Natural killer cell (primary cell): ENCODE data around the gene RSRC1. TPM values are rescaled to one million over a fixed set of nuclear protein-coding genes. Genes with fewer than 3 reads are reported as not detected.

Experiments
- ATAC-seq, 3 donors: fragments of 150-1000 bp in 2 of 3; fragments of 200-7000 bp in 1 of 3; cut with Tn5 transposase; 1 replicate in 1 of 3; 2 replicates in 2 of 3; pipeline ENCODE4 v1.10.0; 2021; ENCODE audit warnings: mild to moderate bottlenecking in 2 of 3, moderate library complexity in 2 of 3
- DNase-seq, 2 donors: peaks; one replicate each; pipeline versions ENCODE4 v3.0.0 to v3.0.0-alpha.2; 2013 to 2021; ENCODE audit warnings: mixed read lengths in 1 of 2
- H3K27ac ChIP-seq: one replicate; pipeline ENCODE4 v1.5.1; 2013; ENCODE audit warnings: mild to moderate bottlenecking, low read length
- H3K27me3 ChIP-seq: one replicate; pipeline ENCODE4 v1.6.1; 2013; ENCODE audit warnings: low read length; ENCODE audit not compliant: control insufficient read depth, insufficient read depth
- H3K36me3 ChIP-seq: one replicate; pipeline ENCODE4 v1.6.1; 2013; ENCODE audit warnings: low read length; ENCODE audit not compliant: control insufficient read depth, insufficient read depth
- H3K4me1 ChIP-seq: one replicate; pipeline ENCODE4 v1.6.1; 2013; ENCODE audit warnings: low read length; ENCODE audit not compliant: control insufficient read depth, insufficient read depth
- H3K4me3 ChIP-seq: one replicate; pipeline ENCODE4 v1.5.1; 2013; ENCODE audit warnings: low read length
- H3K9me3 ChIP-seq: one replicate; pipeline ENCODE4 v1.6.1; 2013; ENCODE audit warnings: low read length; ENCODE audit not compliant: control insufficient read depth, insufficient read depth
- H3K27ac Mint-ChIP-seq, 2 donors: one replicate each; pipeline ENCODE4 v1.8.0; 2022; ENCODE audit warnings: mild to moderate bottlenecking in 2 of 2, mixed read lengths in 2 of 2, moderate library complexity in 1 of 2
- H3K27me3 Mint-ChIP-seq, 2 donors: one replicate each; pipeline ENCODE4 v1.8.0; 2022; ENCODE audit warnings: low read depth in 2 of 2, mixed read lengths in 2 of 2
- H3K36me3 Mint-ChIP-seq: one replicate; pipeline ENCODE4 v1.8.0; 2022; ENCODE audit warnings: mixed read lengths
- H3K4me1 Mint-ChIP-seq, 2 donors: one replicate each; pipeline ENCODE4 v1.8.0; 2022; ENCODE audit warnings: mixed read lengths in 2 of 2
- H3K4me3 Mint-ChIP-seq: one replicate; pipeline ENCODE4 v1.8.0; 2022; ENCODE audit warnings: mild to moderate bottlenecking, moderate library complexity, mixed read lengths
- H3K9me3 Mint-ChIP-seq, 2 donors: one replicate each; pipeline ENCODE4 v1.8.0; 2022; ENCODE audit warnings: mixed read lengths in 2 of 2
- WGBS: methylation state at CpG from one replicate; pipeline ENCODE4 v1.1.7; 2013; ENCODE audit warnings: missing lambda C conversion rate; ENCODE audit not compliant: insufficient coverage; 5-methylcytosine and 5-hydroxymethylcytosine counted together
- intact Hi-C: fragments of 100-400 bp; cut with micrococcal nuclease; formaldehyde crosslinking; loops from one replicate; pipeline ENCODE4 v1.14.2; 2022
- total RNA-seq, 4 donors: library from RNA; stranded (reverse); fragments of 120-200 nt in 1 of 4; gene quantifications; one replicate each; pipeline versions ENCODE4 v1.2.3 to v1.2.4, GENCODE V29; 2013 to 2022
- TF ChIP-seq, protein P1 (sequence below): fragments of 200-600 bp; IDR thresholded peaks from one replicate; pipeline ENCODE4 v1.8.0; 2022; ENCODE audit warnings: antibody characterized with exemption

RSRC1 gene
- total RNA-seq, 3 donors from 2014 or later (not counting 1 experiment from before 2014, with no cell fraction given): 37.3 to 41.1 (median 37.6) TPM

DNA sequence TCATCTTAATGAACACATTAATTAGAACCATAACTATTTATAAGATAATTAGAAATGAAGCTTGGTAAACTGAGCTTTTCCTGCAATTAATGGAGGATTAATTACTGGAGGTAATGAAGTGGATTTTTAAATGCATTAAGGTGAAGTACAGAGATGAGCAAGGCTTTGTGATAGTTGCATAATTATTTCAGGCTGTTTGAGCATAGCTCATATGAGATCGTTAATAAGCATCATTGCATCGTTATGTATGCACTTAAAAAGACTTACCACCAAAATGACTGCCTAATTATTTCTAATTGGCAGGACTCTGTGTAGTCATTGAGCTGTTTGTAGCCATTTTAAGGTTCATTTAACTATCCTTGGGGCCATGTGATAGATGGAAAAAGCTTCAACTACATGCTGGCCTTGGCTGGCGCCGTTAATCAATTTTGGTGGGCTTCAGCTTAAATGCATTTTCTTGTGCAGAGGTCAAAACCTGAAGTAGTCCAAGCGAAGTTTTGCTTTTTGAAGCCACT is 55.3 kb downstream of the RSRC1 start:
- intact Hi-C loops: no loop called here
- Histone ChIP-seq H3K36me3 (no peaks in the 10 kb centered on the region), H3K27ac (no peak overlapping the region), H3K9me3 (no peaks in the 10 kb centered on the region), H3K4me1 (peaks cover 2% of the 10 kb centered on the region), H3K27me3 (no peaks in the 10 kb centered on the region), H3K4me3 (no peak overlapping the region)
- ATAC-seq (no peak), DNase-seq (no peak)
- 100% methylated on average over 3 of the region's 5 CpGs for WGBS
- no peaks in the 10 kb centered on the region for H3K9me3 Mint-ChIP-seq
- no peak overlapping the region for H3K27ac Mint-ChIP-seq
- no peaks in the 10 kb centered on the region for H3K36me3 Mint-ChIP-seq
- TF ChIP-seq, protein P1, sequence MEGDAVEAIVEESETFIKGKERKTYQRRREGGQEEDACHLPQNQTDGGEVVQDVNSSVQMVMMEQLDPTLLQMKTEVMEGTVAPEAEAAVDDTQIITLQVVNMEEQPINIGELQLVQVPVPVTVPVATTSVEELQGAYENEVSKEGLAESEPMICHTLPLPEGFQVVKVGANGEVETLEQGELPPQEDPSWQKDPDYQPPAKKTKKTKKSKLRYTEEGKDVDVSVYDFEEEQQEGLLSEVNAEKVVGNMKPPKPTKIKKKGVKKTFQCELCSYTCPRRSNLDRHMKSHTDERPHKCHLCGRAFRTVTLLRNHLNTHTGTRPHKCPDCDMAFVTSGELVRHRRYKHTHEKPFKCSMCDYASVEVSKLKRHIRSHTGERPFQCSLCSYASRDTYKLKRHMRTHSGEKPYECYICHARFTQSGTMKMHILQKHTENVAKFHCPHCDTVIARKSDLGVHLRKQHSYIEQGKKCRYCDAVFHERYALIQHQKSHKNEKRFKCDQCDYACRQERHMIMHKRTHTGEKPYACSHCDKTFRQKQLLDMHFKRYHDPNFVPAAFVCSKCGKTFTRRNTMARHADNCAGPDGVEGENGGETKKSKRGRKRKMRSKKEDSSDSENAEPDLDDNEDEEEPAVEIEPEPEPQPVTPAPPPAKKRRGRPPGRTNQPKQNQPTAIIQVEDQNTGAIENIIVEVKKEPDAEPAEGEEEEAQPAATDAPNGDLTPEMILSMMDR: no peak
- H3K4me1 Mint-ChIP-seq: peaks cover 26 to 27% of the 10 kb centered on the region in 2 donors
- H3K4me3 Mint-ChIP-seq: no peak overlapping the region
- no peaks in the 10 kb centered on the region for H3K27me3 Mint-ChIP-seq

DNA sequence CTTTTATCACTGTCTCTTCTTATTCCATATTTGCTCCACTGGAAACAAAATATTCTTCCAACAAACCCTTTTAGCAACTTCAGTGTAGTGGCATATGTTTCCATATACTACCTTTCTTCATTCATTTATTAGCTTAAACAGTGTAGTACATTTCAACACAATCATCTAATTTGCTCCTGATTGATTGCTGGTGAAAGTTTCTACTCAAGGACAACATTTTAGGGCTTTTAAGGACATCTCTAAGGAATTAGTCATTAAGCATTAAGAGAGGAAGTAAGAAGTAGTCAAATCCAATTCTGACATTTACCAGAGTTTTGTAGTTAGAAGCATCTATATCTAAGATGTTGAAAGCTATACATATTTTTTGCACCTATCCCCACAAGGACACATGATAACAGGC is 55.8 kb downstream of the RSRC1 start:
- no peaks in the 10 kb centered on the region for H3K9me3 ChIP-seq
- no peak overlapping the region for H3K27ac Mint-ChIP-seq
- H3K27ac ChIP-seq: no peak overlapping the region
- H3K27me3 ChIP-seq: no peaks in the 10 kb centered on the region
- no peaks in the 10 kb centered on the region for H3K27me3 Mint-ChIP-seq
- H3K36me3 Mint-ChIP-seq: no peaks in the 10 kb centered on the region
- H3K9me3 Mint-ChIP-seq: no peaks in the 10 kb centered on the region
- DNase-seq (no peak), ATAC-seq (no peak)
- no peak overlapping the region for H3K4me3 Mint-ChIP-seq
- no peak overlapping the region for H3K4me3 ChIP-seq
- TF ChIP-seq, protein P1: no peak
- H3K36me3 ChIP-seq: no peaks in the 10 kb centered on the region
- intact Hi-C loops: no loop called here
- peaks cover 2% of the 10 kb centered on the region for H3K4me1 ChIP-seq
- peaks cover 24 to 26% of the 10 kb centered on the region in 2 donors for H3K4me1 Mint-ChIP-seq

DNA sequence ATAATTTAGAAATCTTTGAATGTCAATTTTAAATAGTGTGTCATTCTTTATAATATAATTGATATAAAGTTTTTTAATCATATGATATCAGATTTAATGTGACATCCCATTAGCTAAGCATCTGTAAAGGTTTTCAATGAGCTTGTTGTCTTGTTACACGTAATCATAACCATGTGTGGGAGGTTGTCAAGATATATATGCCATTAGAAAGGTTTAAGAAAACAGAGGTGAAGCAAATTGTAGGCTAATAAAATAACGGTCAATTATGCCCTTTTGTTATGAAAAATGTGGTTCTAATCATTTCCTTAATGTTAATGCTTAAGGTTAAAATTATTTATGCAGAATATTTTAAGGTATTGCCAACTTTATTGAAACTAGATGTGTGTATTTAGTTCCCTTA is 56.3 kb downstream of the RSRC1 start:
- Histone ChIP-seq H3K36me3 (no peaks in the 10 kb centered on the region), H3K27ac (no peak overlapping the region), H3K4me1 (peaks cover 2% of the 10 kb centered on the region), H3K4me3 (no peak overlapping the region), H3K9me3 (no peaks in the 10 kb centered on the region), H3K27me3 (no peaks in the 10 kb centered on the region)
- Mint-ChIP-seq H3K4me3 (no peak overlapping the region), H3K9me3 (no peaks in the 10 kb centered on the region), H3K4me1 (peaks cover 24 to 26% of the 10 kb centered on the region in 2 donors), H3K36me3 (peaks cover 2% of the 10 kb centered on the region), H3K27ac (no peak overlapping the region), H3K27me3 (no peaks in the 10 kb centered on the region)
- intact Hi-C loops: no loop called here
- TF ChIP-seq, protein P1: no peak
- 100% methylated on average over 2 of the region's 2 CpGs for WGBS
- DNase-seq (no peak), ATAC-seq (no peak)
